ENCODE data around the gene LIPC.

LIPC gene

DNA sequence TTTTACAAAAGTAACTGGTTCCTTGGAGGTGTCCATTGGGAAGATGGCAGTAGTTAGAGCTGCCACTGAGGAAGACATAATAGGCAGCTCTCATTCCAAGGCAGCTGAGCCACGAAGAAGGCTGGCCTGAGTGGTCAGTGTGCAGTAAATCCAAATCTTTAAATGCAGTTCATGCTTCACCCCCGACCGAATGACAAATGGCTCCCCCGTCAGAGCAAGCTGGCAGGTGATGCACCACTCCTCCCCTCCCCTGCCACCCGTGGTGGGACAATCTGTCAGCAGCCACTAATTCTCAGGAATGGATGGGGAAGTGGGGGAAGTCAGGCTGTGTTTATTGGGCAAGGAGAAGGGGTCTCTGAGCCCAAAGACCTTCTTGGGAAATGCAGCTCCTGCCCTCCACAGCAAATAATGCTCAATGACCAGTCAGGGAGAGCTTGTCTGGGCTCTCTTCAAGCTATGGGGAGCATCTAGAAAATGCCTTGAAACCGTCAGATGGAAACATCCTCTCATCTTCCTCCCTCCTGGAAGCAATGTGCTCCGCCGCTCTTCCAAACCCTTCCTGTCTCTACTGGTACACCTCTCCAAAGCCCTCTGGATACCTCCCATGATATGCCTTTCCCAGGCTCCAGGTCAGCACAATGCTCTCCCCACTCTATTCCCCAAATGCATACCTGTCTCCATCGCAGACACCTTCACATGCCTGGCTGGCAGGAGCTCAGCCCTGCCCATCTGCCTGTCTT lies 65.4 kb downstream of the LIPC start:
- peak in 3 of 14 donors; percentile 17 to 94 (median 57) for DNase-seq

DNA sequence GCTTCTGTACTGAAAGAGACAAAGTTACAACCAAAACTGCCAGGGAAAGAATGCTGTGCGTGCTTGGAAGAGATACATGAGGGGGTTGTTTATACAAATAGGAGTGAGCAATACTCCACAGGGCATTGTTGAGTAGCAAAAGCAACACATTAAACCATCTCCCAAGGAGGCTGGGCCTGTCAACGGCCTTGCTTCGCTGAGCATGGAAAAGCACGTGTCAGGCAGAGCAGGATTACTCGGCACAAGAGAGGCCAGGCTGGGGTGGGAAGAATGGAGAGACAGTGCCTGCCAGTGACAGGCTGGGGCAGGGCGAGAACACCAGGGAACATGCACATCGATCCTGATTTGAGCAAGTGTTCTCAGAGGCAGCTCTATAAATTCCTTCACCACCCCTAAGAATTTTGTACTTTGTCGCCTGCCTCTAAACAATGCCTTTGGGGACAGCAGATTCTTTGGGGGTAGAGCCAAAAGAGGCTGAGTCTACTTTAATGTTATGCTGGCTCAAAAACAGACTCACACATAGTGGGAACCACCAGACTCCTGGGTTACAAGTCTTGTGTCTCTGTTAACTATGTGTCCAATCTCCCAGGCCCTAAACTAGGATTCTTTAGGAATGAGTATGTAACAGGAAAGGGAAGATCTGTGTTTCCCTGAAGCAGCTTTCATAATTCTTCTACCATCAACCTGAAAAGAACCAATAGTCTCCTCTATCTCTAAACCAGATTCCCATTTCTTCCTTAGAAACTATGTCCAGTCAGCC lies 67.2 kb downstream of the LIPC start:
- DNase-seq, result peak in 1 of 14 donors; percentile 13

DNA sequence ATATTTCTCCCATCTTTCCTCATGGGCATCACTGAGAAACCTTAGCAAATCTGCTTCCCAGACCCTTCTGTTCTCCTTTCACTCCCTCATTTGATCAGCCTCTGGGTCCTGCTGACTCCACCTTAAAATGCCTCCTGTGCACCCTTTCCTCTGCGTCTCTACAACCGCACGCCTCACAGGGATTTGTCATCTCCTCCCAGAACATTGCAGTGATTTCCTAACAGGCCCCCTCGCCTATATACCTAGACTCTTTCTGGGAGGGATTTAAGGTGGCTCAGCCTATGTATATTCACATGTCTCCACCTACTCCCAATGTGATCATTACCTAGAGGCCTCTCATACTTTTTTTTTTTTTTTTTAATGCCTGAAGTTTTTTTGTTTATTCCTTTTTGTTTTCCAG lies 69.2 kb downstream of the LIPC start:
- DNase-seq, result no peak

DNA sequence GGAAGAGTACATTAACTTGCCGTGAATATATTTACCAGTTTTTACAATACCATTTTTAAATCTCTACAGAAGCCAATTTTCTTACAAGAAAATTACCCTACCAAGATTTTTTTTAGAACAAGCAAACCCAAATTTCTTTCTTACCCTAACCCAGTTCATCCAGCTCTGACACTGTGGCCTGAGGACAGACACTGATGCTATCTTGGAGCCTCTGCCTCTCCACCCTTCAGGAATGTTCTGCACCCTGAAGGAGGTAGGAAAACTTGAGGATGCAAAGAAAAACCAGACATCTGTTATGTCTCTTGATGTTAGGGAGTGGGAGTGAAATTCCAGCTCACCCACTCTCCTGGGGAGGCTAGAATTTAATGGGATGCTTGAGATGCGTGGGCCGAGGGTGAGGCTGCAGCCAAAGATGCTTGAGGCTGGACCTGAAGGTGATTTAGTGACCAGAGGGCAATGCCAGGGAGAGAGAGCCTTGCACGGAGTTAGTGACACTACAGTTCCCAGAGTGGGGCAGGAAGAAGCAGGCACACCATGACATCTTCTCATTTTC lies 69.9 kb downstream of the LIPC start:
- DNase-seq, result no peak

DNA sequence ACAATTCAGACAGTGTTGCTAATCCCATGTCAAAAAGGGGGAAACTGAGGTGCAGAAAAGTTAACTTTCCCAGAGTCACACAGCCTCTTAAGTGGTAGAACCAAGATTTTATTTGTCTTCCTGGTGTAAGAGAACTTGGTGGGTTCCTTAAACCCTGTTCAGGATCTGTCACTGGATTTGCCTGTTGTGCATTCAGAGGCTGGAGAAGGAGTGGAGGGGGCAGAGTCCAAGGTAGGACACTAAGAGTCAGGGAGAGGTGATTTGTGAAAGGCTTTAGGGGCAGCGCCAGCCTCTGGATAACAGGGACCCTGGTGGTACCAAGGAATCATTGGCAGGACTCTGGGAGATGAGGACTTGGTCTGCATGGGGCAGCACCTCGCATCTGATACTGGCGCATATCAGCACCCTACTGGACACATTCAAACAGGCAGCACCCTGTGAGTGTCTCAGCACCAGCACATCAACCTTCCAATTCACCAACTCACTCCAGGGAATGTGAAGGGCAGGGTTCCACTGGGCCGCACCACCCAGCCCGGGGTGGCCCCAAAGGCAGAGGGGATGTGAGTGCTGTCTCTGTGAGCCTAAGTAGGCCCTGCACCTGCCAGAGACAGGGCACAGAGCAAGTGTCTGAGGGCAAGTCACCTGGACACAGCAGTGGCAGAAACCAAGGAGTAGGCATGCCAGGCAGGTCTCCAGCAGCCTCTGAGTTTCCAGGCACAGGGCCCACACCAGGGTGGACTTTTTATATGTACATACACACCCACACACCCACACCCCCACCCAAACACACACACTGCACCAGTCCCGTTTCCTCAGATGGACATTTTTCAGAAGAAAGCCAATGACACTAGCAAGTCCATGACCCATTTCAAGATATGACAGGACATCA lies 71.6 kb downstream of the LIPC start:
- DNase-seq, result no peak

DNA sequence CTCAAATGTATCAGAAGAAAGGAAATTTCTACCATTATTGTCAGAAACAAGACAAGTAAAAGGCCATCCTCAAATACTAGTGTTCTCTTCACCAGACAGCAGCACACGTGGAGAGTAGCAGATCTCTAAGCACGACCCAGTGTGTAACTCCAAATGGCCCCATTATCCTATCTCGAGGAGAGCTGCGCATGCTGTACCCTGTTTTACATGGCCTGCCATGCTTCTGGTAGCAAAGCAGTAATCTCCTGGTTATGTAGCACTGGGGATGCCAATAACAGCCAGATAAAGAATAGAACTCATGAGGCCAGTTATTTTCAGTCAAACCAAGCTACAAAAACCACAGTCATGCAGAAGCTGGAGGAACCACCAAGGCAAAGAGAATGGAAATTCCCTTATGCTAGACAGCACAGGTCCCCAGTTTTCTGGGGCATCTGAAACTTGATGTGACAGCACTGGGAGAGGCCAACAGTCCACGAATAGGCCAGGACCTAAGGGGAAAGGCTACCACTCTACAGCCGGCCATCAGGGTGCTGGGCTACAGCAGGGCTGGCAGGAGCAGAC lies 73.0 kb downstream of the LIPC start:
- DNase-seq, result no peak

DNA sequence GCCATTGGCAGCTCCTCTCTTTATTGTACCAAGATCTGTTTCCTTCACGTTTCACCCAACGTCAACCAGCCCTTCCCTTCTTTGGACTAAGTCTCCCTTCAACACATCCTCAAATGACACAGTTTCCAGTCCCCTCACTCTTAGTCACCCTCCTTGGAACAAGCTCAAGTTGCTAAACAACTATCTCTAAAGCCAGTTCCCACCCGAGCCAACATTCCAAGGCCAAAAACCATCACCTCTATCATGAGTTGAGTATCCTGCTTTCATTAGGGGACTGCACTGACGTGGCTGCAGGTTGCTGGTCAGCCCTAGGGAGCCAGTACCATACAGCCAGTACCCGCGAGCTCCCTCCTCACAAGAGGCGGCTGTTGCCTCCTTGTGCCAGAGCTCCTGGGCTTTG lies 73.8 kb downstream of the LIPC start:
- no peak for DNase-seq

DNA sequence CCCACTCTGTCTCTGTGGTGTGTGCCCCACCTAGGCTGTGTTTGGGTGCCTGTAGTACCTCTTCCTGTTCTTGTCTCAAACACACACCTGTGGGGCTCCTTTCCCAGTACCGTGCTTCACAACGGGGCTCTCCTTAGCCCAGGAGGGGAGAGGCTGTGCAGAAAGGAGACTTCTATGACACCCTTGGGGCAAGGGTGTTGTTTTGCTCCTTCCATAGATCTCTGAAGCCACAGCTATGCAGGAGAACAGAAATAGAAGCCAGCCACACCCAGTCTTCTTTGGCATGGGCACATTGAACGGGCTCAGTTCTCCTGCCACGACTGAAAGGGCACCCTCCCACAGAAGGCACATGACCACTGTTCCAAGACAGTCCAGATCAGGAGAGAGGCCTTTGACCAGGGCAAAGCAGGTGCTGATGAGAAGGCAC lies 74.3 kb downstream of the LIPC start:
- DNase-seq, result no peak

DNA sequence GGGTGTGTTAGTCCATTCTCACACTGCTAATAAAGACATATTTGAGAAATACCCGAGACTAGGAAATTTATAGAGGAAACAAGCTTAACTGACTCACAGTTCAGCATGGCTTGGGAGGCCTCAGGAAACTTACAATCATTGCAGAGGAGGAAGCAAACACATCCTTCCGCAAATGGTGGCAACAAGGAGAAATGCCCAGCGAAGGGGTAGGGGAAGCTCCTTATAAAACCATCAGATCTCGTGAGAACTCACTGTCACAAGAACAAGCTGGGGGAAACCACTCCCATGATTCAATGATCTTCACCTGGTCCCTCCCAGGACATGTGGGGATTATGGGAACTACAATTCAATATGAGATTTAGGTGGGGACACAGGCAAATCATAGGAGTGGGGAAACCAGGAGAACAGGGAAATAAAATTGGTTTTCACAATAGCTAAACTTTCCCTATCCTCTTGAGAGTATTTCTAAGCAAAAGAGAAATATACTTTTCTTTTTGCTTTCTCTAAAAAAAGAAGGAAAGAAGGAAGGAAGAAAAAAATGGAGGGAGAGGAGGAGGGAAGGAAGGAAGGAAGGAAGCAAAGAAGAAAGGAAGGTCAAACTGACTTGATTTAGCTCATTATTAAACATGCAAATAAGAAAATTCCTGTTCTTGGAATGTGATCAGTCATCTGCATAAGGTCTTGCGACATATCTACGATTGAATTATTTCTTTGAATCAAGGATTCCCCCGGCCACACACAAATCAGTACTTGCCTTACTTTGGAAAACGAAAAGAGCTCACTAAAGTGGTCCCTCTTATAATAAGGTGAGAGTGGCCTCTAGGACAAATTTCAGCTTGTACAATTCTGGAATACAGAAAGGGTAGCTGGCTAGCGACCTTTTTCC lies 75.2 kb downstream of the LIPC start:
- DNase-seq, result no peak

DNA sequence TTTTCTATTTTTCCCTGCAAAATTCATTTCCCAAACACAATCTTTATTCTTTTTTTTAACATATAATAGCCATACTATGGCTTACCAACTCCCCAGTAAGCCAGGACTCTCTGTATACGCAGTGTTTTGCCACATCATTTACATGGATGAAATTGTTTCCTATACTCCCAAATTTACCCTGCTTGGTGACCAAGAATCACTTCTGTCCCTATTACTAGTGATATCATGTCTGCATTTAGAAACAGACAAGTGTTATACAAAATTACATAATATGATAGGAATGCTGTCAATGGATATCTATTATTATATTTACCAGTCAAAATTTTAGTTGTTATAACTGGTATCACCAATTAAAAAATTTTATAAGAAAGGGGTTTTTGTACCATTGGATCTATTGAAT lies 77.8 kb downstream of the LIPC start:
- no peak for DNase-seq

DNA sequence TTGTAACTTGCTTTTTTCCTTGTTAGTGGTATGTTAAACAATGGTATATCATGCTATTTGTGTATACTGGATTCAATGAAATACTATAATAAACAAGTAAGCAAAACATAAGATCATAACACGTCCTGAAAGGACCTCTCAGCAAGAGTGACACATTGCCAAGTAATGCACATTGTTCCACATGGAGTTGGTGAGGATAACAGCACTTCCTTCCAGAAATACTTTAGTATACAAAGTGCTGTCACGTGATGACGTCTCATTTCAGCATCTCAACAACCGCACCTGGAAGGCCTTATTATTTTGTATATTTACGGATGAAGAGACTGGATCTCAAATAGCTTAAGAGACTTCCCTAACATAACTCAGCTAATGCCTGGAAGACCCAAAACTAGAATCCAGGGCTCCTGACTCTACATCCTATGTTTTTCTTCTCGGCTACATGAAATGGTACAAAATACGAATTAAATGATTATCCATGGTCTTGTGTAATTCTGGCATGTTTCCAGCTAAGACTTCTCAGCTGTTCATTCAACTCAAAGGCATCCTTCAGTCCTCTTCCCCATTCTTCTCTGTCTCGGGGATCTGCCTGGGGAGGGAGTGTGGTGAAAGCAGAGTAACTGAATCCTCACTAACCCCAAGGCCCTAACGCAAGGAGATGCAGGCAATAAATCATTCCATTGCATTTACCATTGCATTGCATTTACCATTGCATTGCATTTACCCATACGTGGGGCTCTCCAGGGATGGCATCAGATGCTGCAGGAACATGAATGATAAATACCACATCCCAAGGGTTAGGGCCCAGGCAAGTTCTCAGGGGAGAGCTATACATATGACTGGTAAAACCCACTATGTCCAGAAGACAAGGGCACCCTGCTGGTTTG lies 79.2 kb downstream of the LIPC start:
- DNase-seq, result no peak

DNA sequence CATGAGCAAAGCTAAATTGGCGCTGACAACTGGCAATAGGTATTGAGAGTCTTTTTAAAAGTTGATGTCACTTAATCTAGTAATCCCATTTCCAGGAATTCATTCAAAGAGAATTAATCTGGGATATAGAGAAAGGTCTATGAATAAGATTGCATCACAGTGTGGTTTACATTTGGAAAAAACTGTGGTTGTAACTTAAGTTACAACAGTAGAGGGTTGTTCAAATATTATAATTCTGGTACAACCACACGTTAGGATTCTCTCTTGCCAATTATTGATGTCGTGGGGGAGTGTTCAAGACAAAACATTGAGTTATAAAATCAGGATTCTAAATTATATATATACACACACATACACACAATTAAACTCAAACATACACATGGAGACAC lies 79.8 kb downstream of the LIPC start:
- DNase-seq, result no peak

DNA sequence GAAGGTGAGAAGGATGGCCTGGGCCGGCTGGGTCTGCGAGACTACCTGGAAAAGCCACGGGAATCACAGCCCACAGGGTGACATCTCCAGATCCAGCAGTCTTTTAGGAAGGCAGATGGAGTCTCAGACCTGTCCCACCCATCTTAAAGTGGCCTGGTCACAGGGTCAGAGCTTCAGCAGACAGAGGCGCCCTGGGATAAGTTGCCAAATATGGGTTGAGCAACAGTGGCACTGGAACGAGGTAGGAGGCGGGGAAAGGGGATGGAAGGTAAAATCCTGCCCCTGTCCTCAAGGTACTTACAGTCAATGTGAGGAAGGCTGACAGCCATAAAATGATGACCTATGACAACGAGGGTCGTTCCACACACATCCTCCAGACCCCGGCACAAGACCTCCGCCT lies 80.7 kb downstream of the LIPC start:
- no peak for DNase-seq

DNA sequence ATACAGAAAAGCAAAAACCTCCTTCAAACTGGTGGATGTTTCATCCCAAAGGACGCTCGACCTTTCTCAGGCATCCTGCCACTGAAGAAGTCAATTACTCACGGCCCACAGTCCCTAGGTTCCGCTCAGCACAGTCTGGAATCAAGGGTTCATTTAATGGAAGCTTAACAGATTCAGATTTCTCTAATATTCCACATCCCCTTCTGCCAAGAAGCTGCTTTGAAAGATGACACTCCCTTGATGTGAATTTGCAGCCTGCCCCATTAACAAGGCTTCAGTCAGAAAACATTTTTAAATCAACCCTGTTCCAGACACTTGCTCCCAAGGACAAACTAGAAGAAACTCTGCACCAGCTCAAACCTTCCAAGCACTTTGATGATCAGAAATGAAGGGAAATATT lies 81.2 kb downstream of the LIPC start:
- no peak for DNase-seq

DNA sequence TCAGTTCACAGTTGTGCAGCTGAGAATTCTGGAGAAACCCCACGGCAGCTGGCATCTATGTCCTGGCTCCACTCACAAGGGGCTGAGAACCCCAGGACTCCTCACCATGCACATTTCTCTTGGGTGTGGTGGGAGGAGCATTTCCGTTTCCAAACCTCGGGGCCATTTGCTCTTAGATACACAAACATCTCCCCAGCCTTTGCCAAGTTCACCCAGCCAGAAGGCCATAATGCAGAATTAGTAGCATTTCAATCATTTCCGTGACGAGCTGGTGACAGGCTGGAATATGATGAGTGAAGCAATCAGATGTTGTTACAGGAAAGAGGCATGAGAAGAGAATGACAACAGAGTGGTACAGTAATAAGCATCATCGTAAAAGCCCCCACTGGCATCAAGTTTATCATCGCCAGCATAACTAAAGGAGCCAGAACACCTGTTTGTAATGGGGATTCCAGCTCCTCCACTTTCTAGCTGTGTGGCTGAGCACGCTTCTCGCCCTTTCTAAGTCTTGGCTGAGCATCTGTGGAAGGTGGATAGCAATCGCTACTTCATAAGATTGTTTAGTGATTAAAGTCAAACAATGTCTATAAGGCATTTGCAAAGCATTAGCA lies 82.0 kb downstream of the LIPC start:
- no peak for DNase-seq

DNA sequence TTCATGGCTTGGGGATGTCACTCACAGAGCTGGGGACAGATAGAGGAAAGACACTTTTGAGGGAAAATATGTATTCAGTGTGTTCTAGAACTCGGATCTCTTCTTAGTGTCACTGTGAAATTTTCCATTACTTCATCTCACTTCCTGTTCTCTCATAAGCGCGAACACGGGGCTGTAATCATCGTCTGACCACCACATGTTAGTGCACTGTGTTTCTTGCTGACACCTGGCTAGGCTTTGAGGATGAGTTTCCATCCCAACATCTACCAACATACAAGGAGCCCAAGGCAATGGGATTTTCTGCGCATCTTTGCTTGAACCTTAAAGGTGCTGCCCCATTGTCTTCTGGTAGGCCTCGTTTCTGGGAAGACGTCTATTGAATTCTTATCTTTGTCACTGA lies 84.0 kb downstream of the LIPC start:
- DNase-seq, result no peak

DNA sequence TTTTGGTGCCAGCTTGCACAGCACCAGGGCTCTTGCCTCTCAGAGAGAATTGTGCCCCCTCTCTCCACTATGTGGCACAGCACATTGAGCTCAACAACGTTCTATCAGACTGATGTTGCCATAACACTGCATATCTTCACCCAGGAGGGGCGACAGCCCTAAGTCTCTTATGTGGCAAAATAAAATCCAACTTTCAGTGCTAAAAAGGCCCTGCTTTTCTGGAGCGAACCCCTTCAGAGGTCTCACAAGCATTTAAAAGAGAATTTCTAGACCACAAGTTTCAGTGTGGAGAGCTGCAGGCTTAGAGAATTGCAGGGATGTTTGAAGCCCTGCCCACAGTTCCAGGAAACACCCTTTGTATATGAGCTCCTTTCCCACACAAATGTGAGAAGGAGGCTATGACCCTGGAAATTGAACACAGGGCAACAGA lies 85.5 kb downstream of the LIPC start:
- peak in 2 of 14 donors; percentile 15 to 53 for DNase-seq

DNA sequence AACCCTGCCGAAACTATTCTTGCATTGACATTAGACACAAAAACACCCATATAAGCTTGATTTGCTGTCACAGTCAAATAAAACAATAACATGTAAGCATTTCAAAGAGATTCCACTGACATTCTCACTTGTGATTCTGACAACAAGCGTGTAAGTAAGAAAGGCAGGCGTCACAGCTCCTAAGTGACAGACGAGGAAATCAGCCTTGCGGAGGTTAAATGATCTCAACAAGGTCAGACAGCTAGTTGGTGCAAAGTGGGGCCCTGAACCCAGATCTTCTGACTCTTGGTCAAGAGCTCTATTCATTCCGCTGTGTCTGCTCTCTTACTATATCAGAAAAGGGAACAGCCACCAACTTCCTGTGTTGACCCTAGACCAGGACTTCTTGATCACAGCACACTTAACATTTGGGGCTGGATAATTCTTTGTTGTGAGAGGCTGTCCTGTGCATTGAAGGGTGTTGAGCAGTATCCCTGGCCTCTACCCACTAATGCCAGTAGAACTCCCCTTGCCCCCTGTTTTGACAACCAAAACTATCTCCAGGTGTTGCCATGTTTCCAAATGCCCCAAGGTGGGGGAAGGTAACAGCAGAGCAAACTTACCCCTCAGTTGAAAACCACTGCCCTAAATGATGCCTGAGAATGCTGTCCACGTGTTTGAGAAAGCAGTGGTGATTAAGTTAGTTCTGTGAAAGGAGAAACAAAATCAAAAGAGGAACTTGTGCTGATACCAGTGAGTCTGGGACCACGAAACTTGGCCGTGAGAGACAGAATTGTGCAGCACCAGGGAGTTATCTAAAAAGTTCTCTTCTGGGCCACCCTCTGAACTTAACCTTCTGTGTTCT lies 86.1 kb downstream of the LIPC start:
- DNase-seq, result peak in 5 of 14 donors; percentile 24 to 60 (median 52)

DNA sequence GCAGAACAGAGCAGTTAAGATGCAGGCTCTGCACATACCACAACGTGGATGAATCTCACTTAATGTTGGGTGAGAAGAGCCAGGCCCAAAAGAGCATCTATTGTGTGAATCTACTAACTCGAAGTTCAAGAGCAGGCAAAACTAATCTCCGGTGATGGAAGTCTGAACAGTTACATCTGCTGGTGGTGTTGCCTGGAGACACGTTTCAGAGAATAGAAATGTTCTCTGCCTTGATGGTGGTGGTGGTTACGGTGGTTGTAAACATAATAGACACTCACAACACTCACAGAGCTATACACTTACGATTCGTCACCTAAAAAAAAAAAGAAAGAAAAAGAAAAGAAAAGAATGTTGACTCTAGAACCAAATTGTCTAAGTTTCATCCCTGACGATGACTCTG lies 86.8 kb downstream of the LIPC start:
- DNase-seq, result no peak
